ENCODE results near the gene GSS.

GSS gene

DNA sequence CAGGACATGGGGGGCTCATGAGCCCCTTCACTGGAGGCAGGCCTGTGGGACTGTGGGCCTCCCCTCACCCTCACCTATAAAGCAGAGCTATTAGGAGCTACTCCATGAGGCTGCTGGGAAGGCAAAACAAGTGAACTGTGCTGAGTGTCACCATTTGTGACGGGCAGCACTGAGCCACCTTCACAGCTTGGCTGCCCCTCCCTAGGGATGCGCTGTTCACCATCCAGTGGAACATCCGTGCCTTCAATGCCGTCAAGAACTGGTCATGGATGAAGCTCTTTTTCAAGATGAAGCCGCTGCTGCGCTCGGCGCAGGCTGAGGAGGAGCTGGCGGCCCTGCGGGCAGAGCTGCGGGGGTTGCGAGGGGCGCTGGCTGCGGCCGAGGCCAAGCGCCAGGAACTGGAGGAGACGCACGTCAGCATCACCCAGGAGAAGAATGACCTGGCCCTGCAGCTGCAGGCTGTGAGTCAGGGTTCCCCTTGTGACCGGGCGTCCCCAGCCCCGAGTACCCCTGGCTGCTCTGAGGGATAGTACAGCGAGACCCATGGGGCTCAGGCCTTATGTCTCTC lies 38.4 kb upstream of the GSS start:
- no peak for DNase-seq (ENCODE audit: low read depth)

DNA sequence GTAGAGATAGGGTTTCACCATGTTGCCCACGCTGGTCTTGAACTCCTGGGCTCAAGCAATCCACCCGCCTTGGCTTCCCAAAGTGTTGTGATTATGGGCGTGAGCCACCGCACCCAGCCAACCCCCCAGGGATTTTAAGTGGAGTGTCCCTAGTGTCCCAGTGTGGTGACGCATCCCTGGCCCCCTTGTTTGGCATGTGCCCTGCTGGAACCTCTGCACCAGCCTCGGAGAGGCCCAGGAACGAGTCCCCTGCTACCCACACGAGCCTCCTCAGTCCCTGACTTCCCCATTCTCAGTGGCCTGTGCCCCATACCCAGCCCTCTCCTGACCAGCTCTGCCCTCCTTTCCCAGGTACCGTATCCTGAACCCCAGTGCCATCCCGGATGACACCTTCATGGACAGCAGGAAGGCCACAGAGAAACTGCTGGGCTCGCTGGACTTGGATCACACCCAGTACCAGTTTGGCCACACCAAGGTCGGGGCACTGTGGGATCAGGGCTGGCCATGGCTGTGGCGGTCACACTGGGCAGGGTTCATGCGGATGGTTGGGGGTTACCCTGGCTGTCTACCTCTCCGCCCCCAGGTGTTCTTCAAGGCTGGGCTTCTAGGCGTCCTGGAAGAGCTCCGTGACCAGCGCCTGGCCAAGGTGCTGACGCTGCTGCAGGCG lies 37.3 kb upstream of the GSS start:
- no peak for DNase-seq (ENCODE audit: low read depth)

DNA sequence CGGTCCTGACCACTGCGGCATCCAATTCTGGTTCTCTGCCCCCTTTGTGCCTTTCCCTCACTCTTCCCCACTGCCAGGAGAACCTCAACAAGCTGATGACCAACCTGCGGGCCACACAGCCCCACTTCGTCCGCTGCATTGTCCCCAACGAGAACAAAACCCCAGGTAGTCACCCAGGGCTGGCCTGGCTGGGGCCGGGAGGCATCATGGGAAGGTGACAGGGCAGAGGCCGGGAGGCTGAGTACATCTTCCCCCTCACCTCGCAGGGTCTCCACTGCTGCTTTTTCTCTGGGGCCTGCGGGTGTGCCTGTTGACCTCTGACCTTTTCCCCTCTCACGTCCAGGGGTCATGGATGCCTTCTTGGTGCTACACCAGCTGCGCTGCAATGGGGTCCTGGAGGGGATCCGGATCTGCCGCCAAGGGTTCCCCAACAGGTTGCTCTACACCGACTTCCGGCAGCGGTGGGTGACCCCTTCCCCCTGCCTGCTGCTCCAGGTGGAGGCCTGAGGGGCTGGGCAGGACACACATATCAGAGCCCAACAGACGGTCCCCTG lies 35.1 kb upstream of the GSS start:
- DNase-seq (ENCODE audit: low read depth) = no peak

- DNase-seq (ENCODE audit: low read depth) = no peak
Observed at GRCh38 chr20:34990231-34990630, 34.6 kb upstream of the GSS start.

GRCh38 chr20:34989670-34990069 lies 34.1 kb upstream of the GSS start:
- no peak for DNase-seq (ENCODE audit: low read depth)

- no peak for DNase-seq (ENCODE audit: low read depth)
Observed at GRCh38 chr20:34989118-34989517, 33.5 kb upstream of the GSS start.

GRCh38 chr20:34988191-34988540 lies 32.6 kb upstream of the GSS start:
- DNase-seq (ENCODE audit: low read depth) = no peak

GRCh38 chr20:34987288-34988190 lies 31.9 kb upstream of the GSS start:
- no peak for DNase-seq (ENCODE audit: low read depth)

- peak; percentile 19 for DNase-seq (ENCODE audit: low read depth)
Observed at GRCh38 chr20:34986311-34987287, 31.0 kb upstream of the GSS start.

DNA sequence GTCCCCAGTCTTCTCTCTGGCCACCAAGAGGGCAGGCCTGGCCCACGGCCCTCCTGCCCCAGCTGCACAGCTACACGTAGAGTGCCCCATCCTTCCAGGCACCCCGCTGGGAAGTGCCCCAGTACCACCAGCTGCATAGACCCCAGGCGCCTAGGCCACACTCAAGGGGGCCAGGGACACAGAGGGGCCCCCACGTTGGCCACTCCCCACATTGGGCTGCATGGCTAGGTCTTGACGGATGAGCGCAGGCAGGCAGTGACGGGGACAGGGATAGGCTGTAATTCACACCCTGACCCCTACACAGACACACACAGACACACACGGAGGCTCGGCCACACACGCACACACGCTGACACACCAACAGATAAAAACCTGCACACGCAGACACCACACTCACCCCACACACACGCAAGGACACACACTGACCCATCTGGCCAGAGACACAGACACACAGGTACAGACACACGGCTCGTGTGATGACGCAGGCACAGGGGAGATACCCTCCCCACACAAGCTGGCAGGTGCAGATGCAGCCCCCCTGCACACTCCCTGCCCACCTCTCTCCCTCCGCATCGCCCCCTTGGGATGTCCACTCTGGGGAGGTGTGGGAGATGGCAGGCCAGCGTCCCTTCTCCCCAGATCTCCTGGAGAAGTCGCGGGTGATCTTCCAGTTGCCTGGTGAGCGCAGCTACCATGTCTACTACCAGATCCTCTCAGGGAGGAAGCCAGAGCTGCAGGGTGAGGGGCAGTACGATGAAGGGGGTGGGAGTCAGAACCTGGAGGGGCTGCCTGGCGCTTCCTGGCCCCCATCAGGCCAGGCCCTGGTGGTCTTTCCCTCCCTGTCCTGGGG lies 30.1 kb upstream of the GSS start:
- no peak for DNase-seq (ENCODE audit: low read depth)

DNA sequence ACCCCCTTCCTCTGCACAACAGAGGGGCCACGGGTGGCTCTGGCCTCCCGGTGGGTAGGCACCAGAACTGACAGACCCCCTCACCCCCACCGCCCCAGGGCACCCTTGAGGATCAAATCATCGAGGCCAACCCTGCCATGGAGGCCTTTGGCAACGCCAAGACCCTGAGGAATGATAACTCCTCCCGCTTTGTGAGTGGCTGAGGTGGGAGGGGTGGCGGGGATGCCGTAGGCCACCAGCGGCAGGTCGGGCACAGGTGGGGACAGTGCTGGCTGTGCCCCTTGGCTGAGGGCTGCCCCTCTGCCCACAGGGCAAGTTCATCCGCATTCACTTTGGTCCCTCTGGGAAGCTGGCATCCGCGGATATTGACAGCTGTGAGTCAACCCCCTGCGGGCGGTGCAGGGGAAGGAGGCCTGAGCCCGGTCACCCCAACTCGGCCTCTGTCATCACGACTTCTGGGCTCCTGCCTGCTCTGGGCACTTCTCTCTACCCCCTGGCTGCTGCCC lies 29.2 kb upstream of the GSS start:
- no peak for DNase-seq (ENCODE audit: low read depth)

DNA sequence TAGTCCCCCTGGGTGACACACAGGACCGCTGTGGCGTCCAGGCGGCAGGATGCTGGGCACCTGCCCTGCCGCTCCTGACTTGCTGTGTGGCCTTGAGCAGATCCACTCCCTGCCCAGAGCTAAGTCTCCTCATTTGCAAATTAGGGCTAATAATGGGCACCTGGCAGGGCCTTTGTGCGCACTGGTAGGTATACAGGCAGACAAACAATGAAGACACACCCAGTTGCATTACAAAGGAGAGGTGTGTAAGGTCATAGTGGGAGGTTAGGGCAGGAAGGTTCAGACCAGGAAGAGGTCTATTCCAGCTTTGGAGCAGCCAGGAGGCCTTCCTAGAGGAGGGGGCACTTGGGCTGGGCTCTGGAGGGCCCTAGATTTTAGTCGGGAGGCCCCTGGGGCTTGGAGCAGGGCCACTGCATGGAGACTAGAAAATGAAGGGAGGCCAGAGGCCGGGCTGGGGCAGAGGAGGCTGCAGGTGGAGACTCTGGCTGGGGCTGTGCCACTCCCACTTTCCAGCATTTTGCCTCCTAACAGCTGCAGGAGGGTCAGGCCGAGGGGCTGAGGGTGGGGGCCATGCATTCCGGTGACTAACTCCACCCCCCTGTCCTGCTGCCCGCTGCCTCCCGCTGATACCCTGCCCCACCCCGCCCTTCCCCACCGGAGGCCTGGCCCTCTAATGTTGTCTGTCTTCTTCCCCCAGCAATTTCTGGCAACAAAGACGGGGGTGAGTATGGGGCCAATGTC lies 28.6 kb upstream of the GSS start:
- DNase-seq (ENCODE audit: low read depth) = no peak

DNA sequence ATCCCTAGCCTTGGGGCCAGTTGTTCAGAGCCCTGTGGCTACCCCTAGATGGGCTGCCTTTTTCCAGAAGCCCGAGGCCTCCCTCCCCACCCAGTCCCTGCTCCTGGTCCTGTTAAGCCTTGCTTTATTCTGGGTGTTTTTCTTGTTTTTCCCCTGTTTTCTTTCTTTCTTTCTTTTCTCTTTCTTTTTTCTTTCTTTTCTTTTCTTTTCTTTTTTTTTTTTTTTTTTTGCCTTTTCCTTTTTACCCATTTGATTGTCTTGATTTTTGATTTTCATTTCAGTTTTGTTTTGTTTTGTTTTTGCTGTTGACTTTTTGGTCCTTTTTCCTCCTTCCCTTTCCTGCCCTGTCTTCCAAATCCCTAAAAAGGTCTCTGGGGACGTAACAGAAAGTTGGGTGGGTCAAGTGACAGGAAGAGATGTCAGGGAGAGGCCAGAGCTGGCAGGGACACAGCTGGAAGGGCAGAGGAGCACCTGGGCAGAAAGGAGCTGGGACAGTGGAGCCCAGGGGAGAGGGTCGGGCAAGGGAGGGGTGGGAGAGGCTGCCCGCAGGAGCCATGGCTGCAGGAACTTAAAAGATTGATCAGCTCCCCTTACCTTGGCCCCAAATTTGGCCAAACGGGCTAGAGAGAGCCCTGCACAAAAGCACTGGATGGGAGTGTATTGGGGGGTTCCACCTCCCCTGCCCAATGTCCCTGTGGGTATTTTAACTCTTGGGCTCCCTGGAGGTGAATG lies 27.6 kb upstream of the GSS start:
- DNase-seq (ENCODE audit: low read depth) = no peak

GRCh38 chr20:34982270-34983088 lies 26.9 kb upstream of the GSS start:
- no peak for DNase-seq (ENCODE audit: low read depth)

GRCh38 chr20:34980543-34981233 lies 25.1 kb upstream of the GSS start:
- DNase-seq (ENCODE audit: low read depth) = peak; percentile 38

DNA sequence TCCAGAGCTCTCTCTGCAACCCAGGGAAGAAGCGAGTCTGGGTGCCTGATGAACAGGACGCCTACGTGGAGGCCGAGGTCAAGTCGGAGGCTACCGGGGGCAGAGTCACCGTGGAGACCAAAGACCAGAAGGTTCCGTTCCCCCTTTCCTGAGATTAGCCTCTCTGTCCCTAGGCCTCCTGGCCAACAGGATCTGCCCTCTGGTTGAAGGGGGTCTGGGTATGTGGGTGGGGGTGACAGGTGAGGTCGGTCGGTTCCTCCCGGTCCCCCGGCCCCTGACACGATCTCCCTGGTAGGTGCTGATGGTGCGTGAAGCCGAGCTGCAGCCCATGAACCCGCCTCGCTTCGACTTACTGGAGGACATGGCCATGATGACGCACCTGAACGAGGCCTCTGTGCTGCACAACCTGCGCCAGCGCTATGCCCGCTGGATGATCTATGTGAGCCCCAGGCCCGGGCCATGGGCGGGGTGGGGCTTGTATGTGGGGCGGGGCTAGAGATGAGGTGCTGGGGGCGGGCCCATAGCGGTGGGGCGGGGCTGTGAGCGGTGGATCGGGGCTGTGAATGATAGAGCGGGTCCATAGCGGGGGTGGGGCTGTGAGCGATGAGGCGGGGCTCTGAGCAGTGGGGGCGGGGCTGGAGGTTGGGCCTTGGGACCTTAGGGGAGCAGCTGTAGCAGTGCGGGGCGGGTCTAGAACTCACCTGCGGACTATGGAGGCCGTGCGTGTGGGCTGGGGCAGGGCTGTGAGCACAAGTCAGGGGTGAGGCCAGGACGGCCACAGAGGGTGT lies 24.0 kb upstream of the GSS start:
- no peak for DNase-seq (ENCODE audit: low read depth)
